DND-41 (cell line): ENCODE data around the gene PPP6R1.

Source experiments
- ATAC-seq: fragments of 200-7000 bp; cut with Tn5 transposase; 3 replicates; pipeline ENCODE4 v1.9.1; 2021; ENCODE audit warnings: low read depth; ENCODE audit not compliant: insufficient read depth
- DNase-seq: peaks from one replicate; pipeline ENCODE4 v3.0.0-alpha.2; 2020
- H2AFZ ChIP-seq: 2 replicates; pipeline ENCODE4 v1.6.0; 2012; ENCODE audit warnings: low read depth, low read length
- H3K27ac ChIP-seq: 2 replicates; pipeline ENCODE4 v1.5.1; 2012; ENCODE audit warnings: low read length, inconsistent platforms
- H3K27me3 ChIP-seq: fragments of 200-600 bp; sonication (generic); 2 replicates; pipeline ENCODE4 v1.6.0; 2012; ENCODE audit warnings: low read length, mild to moderate bottlenecking, inconsistent platforms; ENCODE audit not compliant: insufficient read depth, poor library complexity
- H3K36me3 ChIP-seq: 2 replicates; pipeline ENCODE4 v1.5.1; 2012; ENCODE audit warnings: low read length, inconsistent platforms; ENCODE audit not compliant: insufficient read depth
- H3K4me1 ChIP-seq: 2 replicates; pipeline ENCODE4 v1.5.1; 2012; ENCODE audit warnings: mild to moderate bottlenecking, low read length; ENCODE audit not compliant: insufficient read depth
- H3K4me2 ChIP-seq: 2 replicates; pipeline ENCODE4 v1.6.0; 2012; ENCODE audit warnings: mild to moderate bottlenecking, moderate library complexity, low read length, inconsistent platforms; ENCODE audit not compliant: insufficient read depth
- H3K4me3 ChIP-seq, 2 experiments: fragments of 200-600 bp in 1 of 2; shearing (Covaris generic) in 1 of 2; 2 replicates each; pipeline ENCODE4 v1.5.1; 2012 to 2016; ENCODE audit warnings: inconsistent platforms in 2 of 2, low read length in 2 of 2, mild to moderate bottlenecking in 2 of 2, low read depth in 1 of 2, moderate library complexity in 1 of 2
- H3K79me2 ChIP-seq: 2 replicates; pipeline ENCODE4 v1.6.0; 2012; ENCODE audit warnings: low read length, inconsistent platforms; ENCODE audit not compliant: insufficient read depth
- H3K9ac ChIP-seq: 2 replicates; pipeline ENCODE4 v1.6.0; 2012; ENCODE audit warnings: low read depth, mild to moderate bottlenecking, inconsistent platforms, low read length, moderate library complexity
- H3K9me3 ChIP-seq: 2 replicates; pipeline ENCODE4 v1.5.1; 2012; ENCODE audit warnings: low read length, moderate library complexity, mild to moderate bottlenecking, inconsistent platforms; ENCODE audit not compliant: insufficient read depth, severe bottlenecking
- H4K20me1 ChIP-seq: 2 replicates; pipeline ENCODE4 v1.6.0; 2012; ENCODE audit warnings: low read length; ENCODE audit not compliant: insufficient read depth
- EZH2 ChIP-seq: IDR thresholded peaks from 3 replicates; pipeline ENCODE4 v1.6.1; 2012; ENCODE audit warnings: borderline replicate concordance, low read depth, mild to moderate bottlenecking, moderate library complexity, low read length, inconsistent platforms; ENCODE audit not compliant: severe bottlenecking
- TF ChIP-seq, protein P1 (sequence below): IDR thresholded peaks from 2 replicates; pipeline ENCODE4 v1.5.1; 2012; ENCODE audit warnings: borderline replicate concordance, low read length, moderate library complexity, mild to moderate bottlenecking; ENCODE audit not compliant: poor library complexity, severe bottlenecking; ENCODE audit errors: extremely low read depth

The PPP6R1 gene

DNA sequence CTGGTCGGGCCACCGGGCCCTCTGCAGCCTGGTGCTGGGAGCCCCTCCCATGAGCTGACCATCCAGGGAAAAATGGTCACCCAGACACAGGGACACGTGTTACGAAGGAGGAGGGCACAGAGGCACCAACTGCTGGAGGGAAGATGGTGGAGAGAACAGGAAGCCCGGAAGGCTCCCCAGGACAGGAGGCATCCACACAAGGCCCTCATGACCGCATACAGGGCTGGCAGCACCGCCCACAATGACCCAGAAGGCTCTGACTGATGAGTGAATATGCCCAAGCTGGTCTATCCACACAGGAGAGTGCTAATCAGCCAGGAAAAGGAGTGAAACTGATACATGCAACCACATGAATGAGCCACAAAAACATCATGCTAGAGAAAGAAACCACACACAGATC lies 16.3 kb downstream of the PPP6R1 start:
- no peak overlapping the region for H3K9ac ChIP-seq
- peaks cover 56% of the 10 kb centered on the region for H4K20me1 ChIP-seq
- TF ChIP-seq EZH2, result no peak
- TF ChIP-seq, protein P1, sequence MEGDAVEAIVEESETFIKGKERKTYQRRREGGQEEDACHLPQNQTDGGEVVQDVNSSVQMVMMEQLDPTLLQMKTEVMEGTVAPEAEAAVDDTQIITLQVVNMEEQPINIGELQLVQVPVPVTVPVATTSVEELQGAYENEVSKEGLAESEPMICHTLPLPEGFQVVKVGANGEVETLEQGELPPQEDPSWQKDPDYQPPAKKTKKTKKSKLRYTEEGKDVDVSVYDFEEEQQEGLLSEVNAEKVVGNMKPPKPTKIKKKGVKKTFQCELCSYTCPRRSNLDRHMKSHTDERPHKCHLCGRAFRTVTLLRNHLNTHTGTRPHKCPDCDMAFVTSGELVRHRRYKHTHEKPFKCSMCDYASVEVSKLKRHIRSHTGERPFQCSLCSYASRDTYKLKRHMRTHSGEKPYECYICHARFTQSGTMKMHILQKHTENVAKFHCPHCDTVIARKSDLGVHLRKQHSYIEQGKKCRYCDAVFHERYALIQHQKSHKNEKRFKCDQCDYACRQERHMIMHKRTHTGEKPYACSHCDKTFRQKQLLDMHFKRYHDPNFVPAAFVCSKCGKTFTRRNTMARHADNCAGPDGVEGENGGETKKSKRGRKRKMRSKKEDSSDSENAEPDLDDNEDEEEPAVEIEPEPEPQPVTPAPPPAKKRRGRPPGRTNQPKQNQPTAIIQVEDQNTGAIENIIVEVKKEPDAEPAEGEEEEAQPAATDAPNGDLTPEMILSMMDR, result no peak
- ATAC-seq (no peak), DNase-seq (no peak)
- H3K9me3 ChIP-seq, result no peaks in the 10 kb centered on the region
- H3K36me3 ChIP-seq, result peaks cover 95% of the 10 kb centered on the region
- peaks cover 21% of the 10 kb centered on the region for H3K79me2 ChIP-seq
- no peak overlapping the region for H3K4me3 ChIP-seq
- H2AFZ ChIP-seq, result no peak overlapping the region
- H3K27me3 ChIP-seq, result no peaks in the 10 kb centered on the region
- no peak overlapping the region for H3K27ac ChIP-seq
- no peak overlapping the region for H3K4me2 ChIP-seq
- H3K4me1 ChIP-seq, result no peaks in the 10 kb centered on the region

DNA sequence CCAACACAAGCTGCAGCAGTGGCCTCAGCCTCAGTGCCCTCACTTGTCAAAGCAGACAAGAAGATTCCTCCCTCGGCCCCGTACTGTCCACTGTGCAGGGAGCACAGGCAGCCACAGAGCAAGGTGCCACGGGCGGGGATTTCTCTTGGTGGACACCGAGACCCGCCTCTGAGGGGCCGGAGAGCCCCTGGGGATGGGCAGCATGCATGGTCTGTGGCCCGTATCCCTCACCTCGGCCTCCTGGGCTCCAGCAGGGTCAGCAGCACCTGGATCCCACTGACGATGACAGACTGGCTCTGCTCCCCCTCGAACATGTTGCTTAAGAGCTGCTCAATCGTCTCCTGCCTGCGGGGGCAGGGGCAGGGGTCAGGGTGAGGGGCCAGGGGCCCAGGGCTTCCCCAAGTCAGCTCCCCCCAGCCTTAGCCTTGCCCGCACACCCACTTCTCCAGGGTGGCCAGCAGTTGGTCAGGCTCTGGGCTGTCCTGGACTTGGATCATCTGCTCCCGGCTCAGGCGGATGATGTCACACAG lies 16.8 kb downstream of the PPP6R1 start:
- no peak for ATAC-seq
- peaks cover 52% of the 10 kb centered on the region for H4K20me1 ChIP-seq

DNA sequence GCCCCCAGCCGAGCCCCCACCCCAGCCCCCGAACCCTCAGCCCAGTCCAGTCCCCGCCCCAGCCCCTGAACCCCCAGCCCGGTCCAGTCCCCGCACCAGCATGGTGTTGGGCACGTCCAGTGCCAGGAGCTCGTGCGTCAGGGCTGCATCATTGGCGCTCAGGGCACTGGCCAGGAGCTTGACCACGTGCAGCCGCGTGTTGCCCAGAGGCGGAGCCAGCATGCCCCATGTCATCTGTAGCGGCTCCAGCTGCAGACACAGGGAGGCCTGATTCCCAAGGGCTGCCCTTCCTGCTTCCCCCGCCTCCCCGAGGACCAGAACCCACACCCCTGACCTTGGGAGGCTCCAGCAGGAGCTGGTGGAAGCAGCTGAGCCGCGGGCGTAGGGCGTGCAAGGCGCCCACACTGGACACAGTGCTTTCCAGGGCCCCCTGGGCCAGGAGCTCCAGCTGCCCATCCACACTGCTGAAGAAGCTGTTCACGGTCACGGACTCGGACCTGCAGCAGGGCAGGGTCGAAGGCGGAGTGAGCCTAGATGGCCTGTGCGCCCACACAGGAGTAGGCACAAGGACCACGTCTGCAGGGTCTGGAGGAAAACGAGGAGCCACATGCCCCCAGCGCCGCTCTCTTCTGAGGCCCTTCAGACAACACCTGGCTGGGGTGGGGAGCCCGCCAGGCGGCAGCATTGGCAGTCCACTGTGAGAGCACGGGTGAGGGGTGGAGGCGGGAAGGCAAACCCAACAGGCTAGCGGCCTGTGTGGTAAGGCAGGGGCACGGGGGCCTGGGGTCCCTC lies 17.5 kb downstream of the PPP6R1 start:
- H3K4me1 ChIP-seq, result no peaks in the 10 kb centered on the region
- H3K4me2 ChIP-seq, result no peak overlapping the region
- no peak overlapping the region for H3K9ac ChIP-seq
- H3K79me2 ChIP-seq, result peaks cover 10% of the 10 kb centered on the region
- no peak for DNase-seq
- ATAC-seq, result no peak
- peaks cover 52% of the 10 kb centered on the region for H4K20me1 ChIP-seq
- H3K27me3 ChIP-seq, result no peaks in the 10 kb centered on the region
- H2AFZ ChIP-seq, result no peak overlapping the region
- no peaks in the 10 kb centered on the region for H3K9me3 ChIP-seq
- no peak overlapping the region for H3K4me3 ChIP-seq
- H3K36me3 ChIP-seq, result peaks cover 95% of the 10 kb centered on the region
- no peak overlapping the region for H3K27ac ChIP-seq
- TF ChIP-seq EZH2, result no peak
- TF ChIP-seq, protein P1, result no peak

More for the DNA sequence above, 16.8 kb downstream of the PPP6R1 start:
- DNase-seq, result no peak
- Histone ChIP-seq H3K79me2 (peaks cover 16% of the 10 kb centered on the region), H3K4me1 (no peaks in the 10 kb centered on the region), H2AFZ (no peak overlapping the region), H3K27ac (no peak overlapping the region), H3K4me2 (no peak overlapping the region), H3K36me3 (peaks cover 95% of the 10 kb centered on the region), H3K9ac (no peak overlapping the region), H3K4me3 (no peak overlapping the region), H3K27me3 (no peaks in the 10 kb centered on the region), H3K9me3 (no peaks in the 10 kb centered on the region)
- no peak for TF ChIP-seq EZH2
- TF ChIP-seq, protein P1, result no peak
